H4 (cell line): ENCODE results near the gene IL18R1. TPM values are rescaled to one million over a fixed set of nuclear protein-coding genes. Genes with fewer than 3 reads are reported as not detected.
"Not testable (repeated sequence)": the region's sequence is repeated elsewhere in the genome, so short reads cannot be mapped to it uniquely, and the experiment has no call there.

Experiments used
- DNase-seq: peaks from one replicate; pipeline ENCODE4 v3.0.0-alpha.2; 2015; ENCODE audit warnings: low spot score
- total RNA-seq: library from RNA; depleted of rRNA; stranded (reverse); fragments of >200 nt; shearing (Covaris generic); gene quantifications from 2 replicates; pipeline ENCODE4 v1.2.3, GENCODE V29; 2014; rRNA removed

Gene IL18R1
- 2.0 and 2.8 TPM in 2 replicates for total RNA-seq

GRCh38 chr2:102355526-102356380 is at the start of gene IL18R1:
Gene IL18R1 (plus strand): TSS chr2:102355796. CDS start chr2:102362661, 6,865 bp downstream.
- peak; percentile 50 for DNase-seq

- no peak for DNase-seq
Observed at GRCh38 chr2:102306125-102306524, 49.5 kb upstream of the IL18R1 start.

GRCh38 chr2:102310964-102311640 is 44.5 kb upstream of the IL18R1 start, which contains the start of gene IL1RL1:
Gene IL1RL1 (plus strand): TSS chr2:102311563. CDS start chr2:102338265, 26,702 bp downstream.
- no peak for DNase-seq

- no peak for DNase-seq
Observed at GRCh38 chr2:102313025-102313424, 42.6 kb upstream of the IL18R1 start.

- no peak for DNase-seq
Observed at GRCh38 chr2:102313471-102313870, 42.1 kb upstream of the IL18R1 start.

GRCh38 chr2:102313950-102314349 is 41.6 kb upstream of the IL18R1 start:
- DNase-seq = no peak

GRCh38 chr2:102315921-102316320 is 39.7 kb upstream of the IL18R1 start:
- DNase-seq = no peak

GRCh38 chr2:102317715-102318114 is 37.9 kb upstream of the IL18R1 start:
- DNase-seq = no peak

GRCh38 chr2:102318437-102318836 is 37.2 kb upstream of the IL18R1 start:
- DNase-seq = no peak

- no peak for DNase-seq
Observed at GRCh38 chr2:102321941-102322719, 33.5 kb upstream of the IL18R1 start.

GRCh38 chr2:102324914-102325313 is 30.7 kb upstream of the IL18R1 start:
- DNase-seq = not testable (repeated sequence)

- no peak for DNase-seq
Observed at GRCh38 chr2:102331311-102331980, 24.1 kb upstream of the IL18R1 start.

GRCh38 chr2:102334486-102334885 is 21.1 kb upstream of the IL18R1 start:
- no peak for DNase-seq

- no peak for DNase-seq
Observed at GRCh38 chr2:102335871-102336366, 19.7 kb upstream of the IL18R1 start.

GRCh38 chr2:102336502-102336945 is 19.1 kb upstream of the IL18R1 start:
- DNase-seq = no peak

GRCh38 chr2:102337012-102337411 is 18.6 kb upstream of the IL18R1 start:
- no peak for DNase-seq

- DNase-seq = no peak
Observed at GRCh38 chr2:102337481-102338386, 17.9 kb upstream of the IL18R1 start.

GRCh38 chr2:102340778-102341177 is 14.8 kb upstream of the IL18R1 start:
- no peak for DNase-seq

GRCh38 chr2:102342888-102343287 is 12.7 kb upstream of the IL18R1 start:
- no peak for DNase-seq

- DNase-seq = no peak
Observed at GRCh38 chr2:102344397-102344796, 11.2 kb upstream of the IL18R1 start.
